Keratinocyte (primary cell): Measurements from ENCODE around the gene IL1RAPL1.

Source experiments
- EZH2 ChIP-seq: IDR thresholded peaks from one replicate; pipeline ENCODE4 v1.6.1; 2012; ENCODE audit warnings: inconsistent platforms, mild to moderate bottlenecking, low read length, moderate library complexity
- TF ChIP-seq, protein P1 (sequence below), 3 experiments: IDR thresholded peaks in 1 of 3; conservative IDR thresholded peaks in 1 of 3; optimal IDR thresholded peaks in 1 of 3; 2 replicates in 2 of 3; 3 replicates in 1 of 3; pipeline versions ENCODE3 to v1.5.1; 2011; ENCODE audit warnings: low read length in 3 of 3, mild to moderate bottlenecking in 3 of 3, moderate library complexity in 2 of 3, control low read depth in 1 of 3, inconsistent platforms in 1 of 3; ENCODE audit not compliant: insufficient read depth in 2 of 3; ENCODE audit errors: extremely low read depth in 1 of 3

DNA sequence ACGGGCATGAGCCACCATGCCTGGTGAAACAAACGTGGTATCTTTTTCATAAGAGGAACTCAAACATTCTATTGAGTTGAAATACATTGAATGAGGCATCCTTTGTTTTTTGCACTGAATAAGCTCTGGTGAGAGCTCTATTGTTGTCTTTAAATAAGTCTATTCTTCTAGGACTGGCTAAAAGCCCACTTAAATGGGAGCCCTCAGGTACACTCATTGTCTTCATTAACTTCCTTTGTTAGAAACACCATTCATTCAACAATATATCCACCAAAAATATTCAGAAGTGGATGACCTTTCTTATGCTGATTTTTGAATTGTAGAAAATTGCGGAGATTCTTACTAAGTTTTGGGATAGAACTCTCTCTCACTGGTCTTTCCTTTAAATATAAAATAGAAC lies 568.0 kb downstream of the IL1RAPL1 start:
- TF ChIP-seq, protein P1, sequence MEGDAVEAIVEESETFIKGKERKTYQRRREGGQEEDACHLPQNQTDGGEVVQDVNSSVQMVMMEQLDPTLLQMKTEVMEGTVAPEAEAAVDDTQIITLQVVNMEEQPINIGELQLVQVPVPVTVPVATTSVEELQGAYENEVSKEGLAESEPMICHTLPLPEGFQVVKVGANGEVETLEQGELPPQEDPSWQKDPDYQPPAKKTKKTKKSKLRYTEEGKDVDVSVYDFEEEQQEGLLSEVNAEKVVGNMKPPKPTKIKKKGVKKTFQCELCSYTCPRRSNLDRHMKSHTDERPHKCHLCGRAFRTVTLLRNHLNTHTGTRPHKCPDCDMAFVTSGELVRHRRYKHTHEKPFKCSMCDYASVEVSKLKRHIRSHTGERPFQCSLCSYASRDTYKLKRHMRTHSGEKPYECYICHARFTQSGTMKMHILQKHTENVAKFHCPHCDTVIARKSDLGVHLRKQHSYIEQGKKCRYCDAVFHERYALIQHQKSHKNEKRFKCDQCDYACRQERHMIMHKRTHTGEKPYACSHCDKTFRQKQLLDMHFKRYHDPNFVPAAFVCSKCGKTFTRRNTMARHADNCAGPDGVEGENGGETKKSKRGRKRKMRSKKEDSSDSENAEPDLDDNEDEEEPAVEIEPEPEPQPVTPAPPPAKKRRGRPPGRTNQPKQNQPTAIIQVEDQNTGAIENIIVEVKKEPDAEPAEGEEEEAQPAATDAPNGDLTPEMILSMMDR (optimal IDR thresholded peaks at IDR 0.05 in 1 of 3, IDR thresholded peaks at IDR 0.05 in 1 of 3, conservative IDR thresholded peaks at IDR 0.05 in 1 of 3; ENCODE audit: extremely low read depth in 1 of 3, insufficient read depth in 2 of 3, low read length in 3 of 3), result no peak
- TF ChIP-seq EZH2, result no peak
